Measurements from ENCODE around the gene CFAP77.

The CFAP77 gene

DNA sequence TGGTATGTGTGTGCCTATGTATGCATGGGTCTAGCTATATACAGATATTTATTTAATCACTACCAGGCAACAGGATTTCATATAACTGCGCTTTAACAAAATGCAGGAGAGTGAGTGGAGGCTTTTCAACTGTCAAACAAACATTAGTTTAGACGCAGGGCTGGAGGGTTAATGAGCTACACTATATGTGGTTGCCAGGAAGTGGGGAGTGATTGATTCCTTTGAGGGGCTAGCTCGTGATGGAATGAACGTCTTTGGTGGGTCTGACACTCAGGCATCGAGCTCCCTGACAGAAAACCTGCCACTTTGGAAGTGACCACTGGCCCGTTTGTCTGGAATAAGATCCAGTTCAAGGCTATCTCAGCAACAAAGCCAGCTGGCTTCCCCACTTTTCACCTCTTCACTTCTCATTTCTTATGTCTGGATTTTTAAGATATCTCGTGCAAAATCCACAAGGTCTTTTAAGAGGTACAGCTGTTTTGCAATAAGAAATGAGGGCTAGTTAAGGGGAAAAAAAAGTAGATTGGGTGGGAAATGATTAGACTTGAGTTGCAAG is 78.0 kb downstream of the CFAP77 start:
- no peak for DNase-seq (ENCODE audit: low read depth in 1 of 2, low spot score in 1 of 2)

- DNase-seq (ENCODE audit: low read depth in 1 of 2, low spot score in 1 of 2) = no peak
Measured at GRCh38 chr9:132488626-132489025, 78.6 kb downstream of the CFAP77 start.

- no peak for DNase-seq (ENCODE audit: low read depth in 1 of 2, low spot score in 1 of 2)
Measured at GRCh38 chr9:132489536-132489935, 79.5 kb downstream of the CFAP77 start.

- no peak for DNase-seq (ENCODE audit: low read depth in 1 of 2, low spot score in 1 of 2)
Measured at GRCh38 chr9:132494857-132495256, 84.8 kb downstream of the CFAP77 start.

GRCh38 chr9:132497731-132498130 is 87.7 kb downstream of the CFAP77 start:
- no peak for DNase-seq (ENCODE audit: low read depth in 1 of 2, low spot score in 1 of 2)

DNA sequence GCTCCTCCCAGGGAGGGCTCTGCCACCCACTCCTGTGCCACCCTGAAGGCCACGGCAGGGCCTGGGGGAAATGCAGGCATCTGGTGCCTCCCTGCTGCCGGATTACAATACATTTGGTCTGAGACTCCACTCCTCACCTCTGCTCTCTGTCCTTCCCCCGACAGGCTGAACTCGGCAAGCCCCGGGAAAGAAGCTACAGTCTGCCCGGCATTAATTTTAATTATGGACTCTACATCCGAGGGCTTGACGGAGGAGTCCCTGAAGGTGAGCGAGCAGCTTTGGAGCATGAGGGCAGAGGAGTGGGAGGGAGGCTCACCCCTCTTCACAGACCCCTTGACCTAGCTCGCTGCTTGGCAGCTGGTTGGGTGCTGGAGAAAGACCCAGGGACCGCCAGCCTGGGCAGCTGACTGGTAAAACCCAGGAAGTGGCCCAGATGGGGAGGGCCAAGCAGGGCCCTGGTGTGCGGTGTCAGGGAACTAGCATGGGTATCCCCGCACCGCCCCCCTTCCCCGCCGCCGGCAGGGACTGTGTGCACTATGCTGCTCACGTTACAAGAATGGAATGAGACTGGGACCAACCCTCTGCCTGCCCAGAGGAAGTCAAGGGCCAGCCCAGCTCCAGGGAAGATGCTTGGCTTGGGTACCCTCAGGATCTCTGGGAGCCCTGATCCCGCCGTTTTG is 88.7 kb downstream of the CFAP77 start:
- DNase-seq (ENCODE audit: low read depth in 1 of 2, low spot score in 1 of 2) = no peak

GRCh38 chr9:132499251-132499650 is 89.2 kb downstream of the CFAP77 start:
- DNase-seq (ENCODE audit: low read depth in 1 of 2, low spot score in 1 of 2) = no peak

- no peak for DNase-seq (ENCODE audit: low read depth in 1 of 2, low spot score in 1 of 2)
Measured at GRCh38 chr9:132500193-132500592, 90.2 kb downstream of the CFAP77 start.

DNA sequence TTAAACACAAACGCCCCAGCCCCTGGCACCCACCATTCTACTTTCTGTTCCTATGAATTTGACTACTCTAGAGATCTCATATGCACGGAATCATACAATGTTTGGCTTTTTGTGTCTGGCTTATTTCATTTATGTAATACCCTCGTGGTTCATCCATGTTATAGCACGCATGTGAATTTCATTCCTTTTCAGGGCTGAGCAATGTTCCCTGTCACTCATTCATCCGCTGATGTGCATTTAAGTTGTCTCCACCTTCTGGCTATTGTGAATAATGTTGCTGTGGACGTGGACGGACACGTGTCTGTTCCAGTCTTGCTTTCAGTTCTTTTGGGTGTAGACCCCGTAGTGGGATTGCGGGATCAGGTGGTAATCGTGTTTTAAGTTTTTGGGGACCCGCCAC is 92.5 kb downstream of the CFAP77 start:
- no peak for DNase-seq (ENCODE audit: low read depth in 1 of 2, low spot score in 1 of 2)

- no peak for DNase-seq (ENCODE audit: low read depth in 1 of 2, low spot score in 1 of 2)
Measured at GRCh38 chr9:132503116-132503515, 93.1 kb downstream of the CFAP77 start.

DNA sequence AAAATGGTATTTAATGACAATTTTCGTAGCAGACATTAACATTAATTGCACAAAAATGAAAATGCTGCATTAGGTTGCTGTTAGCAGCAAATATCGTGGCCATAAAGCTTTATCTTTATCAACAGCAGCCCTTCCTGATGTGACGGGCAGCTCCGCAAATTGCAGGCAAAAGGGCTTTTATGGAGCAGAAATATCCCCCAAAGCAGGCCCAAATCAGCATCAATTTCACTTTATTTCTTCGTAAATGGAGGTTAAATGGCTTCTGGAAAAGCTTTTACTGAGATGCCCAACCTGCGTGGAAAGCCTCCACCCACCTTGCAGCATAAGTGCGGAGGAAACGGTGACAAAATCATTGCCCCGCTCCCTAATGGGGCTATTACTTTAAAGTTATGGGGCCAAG is 94.5 kb downstream of the CFAP77 start:
- DNase-seq (ENCODE audit: low read depth in 1 of 2, low spot score in 1 of 2) = no peak

GRCh38 chr9:132505991-132506655 is 96.1 kb downstream of the CFAP77 start:
- DNase-seq (ENCODE audit: low read depth in 1 of 2, low spot score in 1 of 2) = no peak

- DNase-seq (ENCODE audit: low read depth in 1 of 2, low spot score in 1 of 2) = no peak
Measured at GRCh38 chr9:132506977-132507669, 97.1 kb downstream of the CFAP77 start.

DNA sequence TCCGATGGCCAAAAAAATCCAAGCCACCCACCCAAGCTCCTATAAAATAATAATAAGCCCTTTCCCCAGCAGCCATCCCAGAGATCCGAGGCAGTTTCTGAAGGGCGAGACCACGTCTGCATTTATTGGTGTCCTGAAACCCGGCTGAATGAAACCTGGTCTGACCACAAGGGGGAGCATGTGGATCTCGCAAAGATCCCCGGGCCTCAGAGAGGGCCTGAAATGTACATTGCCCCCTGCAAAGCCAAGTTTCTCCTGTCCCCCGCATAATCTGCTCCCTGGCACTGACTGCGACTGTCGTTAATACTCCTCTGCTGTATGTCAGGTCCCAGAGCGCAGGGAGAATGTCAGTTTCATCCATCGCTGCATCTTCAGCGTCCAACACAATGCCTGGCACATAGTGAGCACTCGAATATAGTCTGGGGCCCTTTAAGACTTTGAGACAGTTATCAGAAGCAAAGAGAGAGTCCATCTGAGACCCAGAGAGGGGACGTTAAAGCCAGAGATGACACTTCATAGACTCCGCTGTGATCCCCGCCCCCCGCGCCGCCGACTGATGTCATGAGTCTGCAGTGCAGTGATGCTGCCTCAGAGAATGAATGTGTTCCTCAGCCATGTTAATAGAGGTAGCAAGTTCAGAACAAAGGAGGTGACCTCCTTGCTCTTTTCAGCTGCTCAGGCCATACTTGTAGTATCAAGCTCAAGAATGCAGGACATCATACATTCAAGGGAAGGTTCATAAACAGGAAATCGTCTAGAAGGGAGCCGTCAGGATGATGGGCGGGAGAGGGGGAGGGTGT is 97.9 kb downstream of the CFAP77 start:
- peak; percentile 31 to 42 for DNase-seq (ENCODE audit: low read depth in 1 of 2, low spot score in 1 of 2)

DNA sequence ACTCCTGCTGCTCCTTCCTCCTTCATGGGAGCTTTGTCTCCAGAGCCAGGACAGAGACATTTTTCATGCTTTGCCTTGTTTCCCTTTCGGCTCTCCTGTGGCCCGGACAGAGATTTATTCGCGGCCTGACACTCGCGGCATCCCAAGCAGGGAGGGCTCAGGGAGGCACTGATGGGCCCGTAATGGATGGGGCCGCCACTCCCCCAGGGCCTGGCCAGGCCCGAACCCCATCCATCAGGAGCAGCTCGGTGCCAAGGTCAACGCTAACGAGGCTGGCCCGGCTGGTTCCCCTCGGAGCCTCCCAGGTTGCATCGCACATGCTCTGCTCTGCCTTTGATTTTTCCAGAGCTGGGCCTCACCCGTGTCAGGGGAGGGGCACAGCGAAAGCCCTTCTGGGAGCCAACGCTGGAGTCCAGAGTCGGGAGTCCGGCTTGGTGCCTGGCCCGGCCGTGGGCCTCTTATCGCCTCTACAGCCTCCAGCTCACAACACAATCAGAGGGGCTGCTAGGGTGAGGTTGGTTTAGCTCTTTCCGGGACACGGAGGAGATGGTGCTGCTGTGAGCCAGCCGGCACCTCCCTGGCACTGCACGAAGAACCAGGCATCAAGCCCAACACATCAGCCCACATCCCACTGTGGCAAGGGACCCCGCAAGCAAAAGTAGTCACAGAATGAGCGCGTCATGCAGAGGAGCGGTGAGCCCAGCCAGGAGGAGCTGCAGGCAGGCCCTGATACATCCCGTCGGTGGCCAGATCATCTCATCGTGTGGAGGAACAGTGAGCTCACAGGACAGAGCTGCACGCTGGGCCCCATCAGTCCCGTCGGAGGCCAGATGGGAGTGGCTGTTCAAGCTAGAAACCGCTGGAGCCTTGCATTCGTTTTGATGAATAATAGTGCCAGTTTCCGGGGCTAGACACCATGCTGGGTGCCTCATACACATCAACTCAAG is 100.2 kb downstream of the CFAP77 start:
- no peak for DNase-seq (ENCODE audit: low read depth in 1 of 2, low spot score in 1 of 2)

DNA sequence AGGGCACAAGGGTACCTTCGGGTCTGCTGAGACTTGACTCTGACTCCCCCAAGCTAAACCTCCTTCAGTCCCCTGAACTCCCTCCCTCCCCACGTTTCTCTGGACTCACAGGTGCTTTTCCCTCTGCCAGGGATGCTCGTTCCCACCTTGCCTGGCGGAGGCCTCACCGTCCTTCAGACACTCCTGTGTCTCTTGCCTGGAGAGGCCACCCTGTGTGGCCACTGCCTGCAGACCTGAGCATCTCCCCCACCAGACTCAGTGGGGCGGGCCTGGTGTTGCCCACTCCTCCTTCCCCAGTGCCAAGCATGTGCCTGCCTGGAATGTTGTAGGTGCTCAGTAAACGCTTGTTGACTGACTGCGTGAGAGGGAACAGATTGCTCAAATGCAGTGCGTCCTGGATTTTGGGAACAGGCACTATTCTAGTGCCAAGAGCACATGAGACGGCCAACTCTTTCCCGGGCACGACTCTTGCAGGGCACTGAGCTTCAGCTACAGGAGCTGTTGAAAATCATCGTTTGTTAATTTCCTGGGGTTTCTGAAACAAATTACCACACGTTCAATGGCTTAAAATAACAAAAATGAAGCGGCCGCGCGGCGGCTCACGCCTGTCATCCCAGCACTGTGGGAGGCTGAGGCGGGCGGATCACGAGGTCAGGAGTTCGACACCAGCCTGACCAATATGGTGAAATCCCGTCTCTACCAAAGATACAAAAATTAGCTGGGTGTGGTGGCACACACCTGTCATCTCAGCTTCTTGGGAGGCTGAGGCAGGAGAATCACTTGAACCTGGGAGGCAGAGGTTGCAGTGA is 101.4 kb downstream of the CFAP77 start:
- no peak for DNase-seq (ENCODE audit: low read depth in 1 of 2, low spot score in 1 of 2)

GRCh38 chr9:132513416-132513815 is 103.4 kb downstream of the CFAP77 start:
- no peak for DNase-seq (ENCODE audit: low read depth in 1 of 2, low spot score in 1 of 2)

DNA sequence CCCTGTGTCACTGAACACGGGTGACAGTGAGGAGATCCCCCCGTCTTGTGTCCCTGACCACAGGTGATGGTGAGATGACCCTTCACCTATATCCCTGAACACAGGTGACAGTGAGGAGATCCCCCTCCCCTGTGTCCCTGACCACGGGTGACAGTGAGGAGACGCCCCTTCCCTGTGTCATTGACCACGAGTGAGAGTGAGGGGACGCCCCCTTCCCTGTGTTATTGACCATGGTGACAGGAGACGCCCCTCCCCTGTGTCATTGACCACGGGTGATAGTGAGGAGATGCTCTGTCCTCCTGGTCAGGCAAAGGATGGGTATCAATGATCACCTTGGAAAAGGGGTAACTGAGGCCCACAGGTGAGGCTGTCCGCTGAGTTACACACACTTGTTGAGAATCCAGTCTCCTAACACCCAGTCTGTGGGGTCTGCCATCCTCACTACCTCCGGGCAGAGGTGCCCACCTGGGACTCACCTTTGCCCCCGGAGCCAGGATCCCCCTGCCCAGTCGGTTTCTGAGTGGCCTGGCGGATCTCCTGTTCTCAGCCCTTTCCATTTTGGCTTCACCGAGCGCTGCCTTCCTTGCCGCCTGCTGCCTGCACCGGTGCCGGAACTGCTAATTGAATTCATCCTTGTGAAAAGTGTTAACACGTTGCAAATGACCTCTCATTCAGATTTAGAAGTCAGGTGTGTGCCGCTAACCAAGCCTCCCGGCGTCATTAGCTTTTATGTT is 104.2 kb downstream of the CFAP77 start:
- no peak for DNase-seq (ENCODE audit: low read depth in 1 of 2, low spot score in 1 of 2)

DNA sequence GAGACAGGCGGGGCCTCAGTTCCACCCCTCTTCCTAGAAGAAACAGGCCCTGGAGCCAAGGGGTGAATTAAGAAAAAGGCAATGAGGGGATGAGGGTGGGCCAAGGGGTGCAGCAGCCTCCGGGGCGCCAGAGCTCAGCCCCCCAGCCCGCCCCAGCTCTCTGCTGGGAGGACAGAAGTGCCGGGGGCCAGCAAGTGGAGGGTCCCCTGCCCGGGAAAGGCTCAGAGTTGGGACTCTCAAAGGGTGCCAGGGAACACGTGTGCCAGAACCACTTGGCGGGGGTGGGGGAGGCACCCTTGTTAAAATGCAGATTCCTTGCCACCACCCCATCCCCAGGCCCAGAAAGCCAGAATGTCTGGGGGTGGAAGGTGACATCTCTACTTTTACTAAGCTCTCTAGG is 104.8 kb downstream of the CFAP77 start:
- no peak for DNase-seq (ENCODE audit: low read depth in 1 of 2, low spot score in 1 of 2)
